Tibial artery (tissue), 4 donors: ENCODE measurements around the gene NLGN1.

Experiments
- DNase-seq, 2 donors: peaks; one replicate each; pipeline ENCODE4 v3.0.0-alpha.2; 2019
- H3K27ac ChIP-seq, 2 donors: fragments of 200-600 bp; sonication (generic) in 1 of 2; 1 replicate in 1 of 2; 2 replicates in 1 of 2; pipeline ENCODE4 v1.5.1; 2018 to 2019; ENCODE audit warnings: mild to moderate bottlenecking in 1 of 2
- H3K27me3 ChIP-seq, 2 donors: fragments of 200-600 bp; sonication (generic) in 1 of 2; one replicate each; pipeline versions ENCODE4 v1.5.1 to v1.6.0; 2016 to 2019
- H3K36me3 ChIP-seq, 3 donors: fragments of 200-600 bp; sonication (generic) in 2 of 3; one replicate each; pipeline ENCODE4 v1.5.1; 2016 to 2019; ENCODE audit warnings: mild to moderate bottlenecking in 2 of 3
- H3K4me1 ChIP-seq, 4 donors: fragments of 200-600 bp; sonication (generic) in 2 of 4; 1 replicate in 3 of 4; 2 replicates in 1 of 4; pipeline ENCODE4 v1.5.1; 2016 to 2019
- H3K4me3 ChIP-seq, 2 donors: fragments of 200-600 bp; sonication (generic) in 1 of 2; 1 replicate in 1 of 2; 2 replicates in 1 of 2; pipeline ENCODE4 v1.5.1; 2018 to 2019; ENCODE audit warnings: mild to moderate bottlenecking in 2 of 2
- H3K9me3 ChIP-seq, 3 donors: fragments of 200-600 bp; sonication (generic) in 1 of 3; one replicate each; pipeline ENCODE4 v1.5.1; 2016 to 2019
- intact Hi-C: fragments of 100-400 bp; cut with DNase I; formaldehyde crosslinking; loops from one replicate; pipeline ENCODE4 v1.15.0; 2023; ENCODE audit warnings: low total_unique reads
- TF ChIP-seq, protein P1 (sequence below), 2 experiments: fragments of 200-600 bp in 1 of 2; fragments of 450-650 bp in 1 of 2; IDR thresholded peaks; one replicate each; pipeline ENCODE4 v1.5.1; 2017 to 2019; ENCODE audit warnings: antibody characterized with exemption in 2 of 2, mild to moderate bottlenecking in 1 of 2, moderate library complexity in 1 of 2

NLGN1 gene

DNA sequence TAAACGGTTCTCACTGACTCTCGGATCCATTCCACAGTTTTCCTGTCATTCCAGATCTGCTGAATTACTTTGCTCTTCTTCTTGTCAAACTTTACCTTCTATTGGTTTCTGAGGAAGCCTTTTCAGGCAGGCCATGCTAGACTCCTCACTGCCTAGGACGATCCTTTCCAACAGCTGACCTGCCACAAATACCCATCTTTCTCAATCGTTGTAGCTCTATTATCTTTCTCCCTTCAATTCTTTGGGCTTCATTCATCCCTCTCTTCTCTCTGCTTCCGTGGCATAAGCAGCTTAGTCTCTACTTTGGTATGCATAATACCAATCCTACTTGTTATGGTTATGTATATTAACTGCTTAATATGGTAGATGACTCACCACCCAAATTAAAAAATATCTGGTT lies 421.8 kb downstream of the NLGN1 start:
- TF ChIP-seq, protein P1, sequence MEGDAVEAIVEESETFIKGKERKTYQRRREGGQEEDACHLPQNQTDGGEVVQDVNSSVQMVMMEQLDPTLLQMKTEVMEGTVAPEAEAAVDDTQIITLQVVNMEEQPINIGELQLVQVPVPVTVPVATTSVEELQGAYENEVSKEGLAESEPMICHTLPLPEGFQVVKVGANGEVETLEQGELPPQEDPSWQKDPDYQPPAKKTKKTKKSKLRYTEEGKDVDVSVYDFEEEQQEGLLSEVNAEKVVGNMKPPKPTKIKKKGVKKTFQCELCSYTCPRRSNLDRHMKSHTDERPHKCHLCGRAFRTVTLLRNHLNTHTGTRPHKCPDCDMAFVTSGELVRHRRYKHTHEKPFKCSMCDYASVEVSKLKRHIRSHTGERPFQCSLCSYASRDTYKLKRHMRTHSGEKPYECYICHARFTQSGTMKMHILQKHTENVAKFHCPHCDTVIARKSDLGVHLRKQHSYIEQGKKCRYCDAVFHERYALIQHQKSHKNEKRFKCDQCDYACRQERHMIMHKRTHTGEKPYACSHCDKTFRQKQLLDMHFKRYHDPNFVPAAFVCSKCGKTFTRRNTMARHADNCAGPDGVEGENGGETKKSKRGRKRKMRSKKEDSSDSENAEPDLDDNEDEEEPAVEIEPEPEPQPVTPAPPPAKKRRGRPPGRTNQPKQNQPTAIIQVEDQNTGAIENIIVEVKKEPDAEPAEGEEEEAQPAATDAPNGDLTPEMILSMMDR (IDR thresholded peaks at IDR 0.05) = no peak
- H3K36me3 ChIP-seq = no peaks in the 10 kb centered on the region
- no peaks in the 10 kb centered on the region for H3K9me3 ChIP-seq
- no peaks in the 10 kb centered on the region for H3K27me3 ChIP-seq
- no peak overlapping the region for H3K4me3 ChIP-seq
- DNase-seq = no peak
- H3K4me1 ChIP-seq = peaks cover 0 to 13% (median 0%) of the 10 kb centered on the region in 4 donors
- intact Hi-C loops = no loop called here
- H3K27ac ChIP-seq = no peak overlapping the region

DNA sequence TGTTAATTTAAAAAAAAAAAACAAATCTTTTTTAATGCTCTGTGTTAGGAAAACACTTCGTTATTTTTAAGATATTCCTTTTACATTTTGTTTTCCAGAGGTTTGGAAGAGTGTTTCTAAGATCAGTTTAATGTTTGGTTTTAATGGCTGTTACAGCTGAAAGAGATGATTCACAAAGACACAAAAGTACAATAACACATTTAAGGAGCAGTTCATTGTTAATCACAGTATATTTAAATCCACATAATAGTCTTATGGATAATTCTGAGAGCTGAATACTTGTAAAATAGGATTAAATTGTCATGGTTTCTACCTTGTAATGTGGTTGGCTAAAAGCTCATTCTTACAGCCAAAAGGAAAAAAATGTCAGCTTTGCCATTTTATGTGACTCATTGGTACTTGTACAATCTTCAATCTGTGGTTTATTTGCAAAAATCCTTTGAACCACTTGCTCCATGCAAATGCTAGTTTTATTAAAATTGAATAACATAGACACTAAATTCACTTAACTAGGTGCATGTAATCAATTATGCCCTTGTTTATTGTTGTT lies 426.4 kb downstream of the NLGN1 start:
- H3K9me3 ChIP-seq = no peaks in the 10 kb centered on the region
- intact Hi-C loops = no loop called here
- H3K36me3 ChIP-seq = no peaks in the 10 kb centered on the region
- TF ChIP-seq, protein P1 (IDR thresholded peaks at IDR 0.05) = no peak
- no peak overlapping the region for H3K27ac ChIP-seq
- peaks cover 0 to 9% (median 0%) of the 10 kb centered on the region in 4 donors for H3K4me1 ChIP-seq
- H3K4me3 ChIP-seq = no peak overlapping the region
- no peaks in the 10 kb centered on the region for H3K27me3 ChIP-seq
- no peak for DNase-seq

DNA sequence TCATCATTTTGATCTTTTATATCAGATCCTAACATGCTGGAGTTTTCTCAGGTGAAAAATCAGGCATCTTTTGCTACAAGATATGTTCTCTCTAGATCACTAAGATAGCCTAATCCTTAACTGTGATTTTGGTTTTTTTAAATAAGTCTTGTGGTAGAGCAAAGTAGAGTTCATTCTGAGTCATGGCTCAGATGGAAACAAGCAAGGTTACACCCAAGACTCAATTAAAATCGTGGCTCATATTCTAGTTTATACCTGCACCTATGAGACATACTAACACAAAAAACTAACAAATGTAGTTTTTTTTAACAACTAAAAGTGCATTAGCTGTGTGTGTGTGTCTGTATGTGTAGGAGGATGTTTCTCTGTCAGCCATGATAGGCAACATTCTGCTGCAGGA lies 428.2 kb downstream of the NLGN1 start:
- no peaks in the 10 kb centered on the region for H3K9me3 ChIP-seq
- DNase-seq = no peak
- no peak overlapping the region for H3K4me3 ChIP-seq
- peaks cover 0 to 7% (median 0%) of the 10 kb centered on the region in 4 donors for H3K4me1 ChIP-seq
- H3K27ac ChIP-seq = no peak overlapping the region
- TF ChIP-seq, protein P1 (IDR thresholded peaks at IDR 0.05) = no peak
- intact Hi-C loops = no loop called here
- H3K27me3 ChIP-seq = no peaks in the 10 kb centered on the region
- no peaks in the 10 kb centered on the region for H3K36me3 ChIP-seq

DNA sequence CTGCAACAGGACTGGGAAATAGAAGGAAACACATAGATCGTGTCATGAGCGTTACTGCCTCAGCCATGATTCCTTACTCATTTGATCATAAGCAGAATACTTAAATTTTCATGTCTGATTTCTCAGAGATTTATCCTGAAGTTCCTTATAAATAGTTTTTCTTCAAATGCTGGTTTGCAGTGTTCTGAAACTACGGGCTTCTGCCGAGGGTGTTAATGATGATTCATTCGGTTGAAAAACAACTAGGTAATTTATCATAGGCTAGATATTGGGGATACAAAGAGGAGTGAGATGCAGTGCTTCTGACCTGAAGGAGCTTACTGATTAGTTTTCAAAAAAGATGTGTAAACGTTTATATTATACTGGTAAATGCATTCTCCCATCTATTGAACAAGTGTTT lies 428.9 kb downstream of the NLGN1 start:
- Histone ChIP-seq H3K27ac (no peak overlapping the region), H3K4me3 (no peak overlapping the region), H3K9me3 (no peaks in the 10 kb centered on the region), H3K36me3 (no peaks in the 10 kb centered on the region), H3K4me1 (peaks cover 0 to 7% (median 0%) of the 10 kb centered on the region in 4 donors), H3K27me3 (no peaks in the 10 kb centered on the region)
- DNase-seq = no peak
- TF ChIP-seq, protein P1 (IDR thresholded peaks at IDR 0.05) = no peak
- intact Hi-C loops = no loop called here

DNA sequence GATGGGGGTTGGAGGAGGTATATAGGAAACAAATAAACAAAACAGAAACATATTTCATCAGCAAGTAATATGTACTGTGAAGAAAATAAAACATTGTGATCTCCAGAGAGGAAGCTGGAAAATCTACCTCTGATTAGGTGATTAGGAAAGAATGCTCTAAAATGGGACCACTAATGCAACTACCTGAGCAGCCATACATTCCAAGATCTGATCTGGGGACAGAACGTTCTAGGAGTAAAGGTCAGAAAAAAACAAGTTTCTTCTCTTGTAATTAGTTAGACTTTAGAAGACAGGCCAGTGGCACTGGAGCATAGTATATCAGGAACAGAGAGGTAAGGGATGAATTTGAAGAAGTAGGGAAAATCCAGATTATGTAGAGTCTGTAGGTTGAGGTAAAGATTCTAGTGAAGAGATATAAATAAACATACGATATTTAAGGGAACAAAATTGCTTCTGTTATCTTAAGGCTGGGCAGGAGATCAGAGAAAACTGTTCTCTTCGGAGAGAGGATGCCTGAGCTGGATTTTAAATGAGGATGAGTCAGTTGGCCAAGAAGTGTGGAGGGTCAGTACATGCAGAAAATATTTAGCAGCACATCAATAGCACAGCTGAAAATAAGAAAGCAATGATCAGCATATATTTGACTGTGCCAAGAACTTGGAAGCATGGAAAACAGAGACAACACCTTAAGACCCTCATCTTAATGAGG lies 429.5 kb downstream of the NLGN1 start:
- TF ChIP-seq, protein P1 (IDR thresholded peaks at IDR 0.05) = no peak
- Histone ChIP-seq H3K4me3 (no peak overlapping the region), H3K27me3 (no peaks in the 10 kb centered on the region), H3K36me3 (no peaks in the 10 kb centered on the region), H3K27ac (no peak overlapping the region), H3K9me3 (no peaks in the 10 kb centered on the region), H3K4me1 (peaks cover 0 to 3% (median 0%) of the 10 kb centered on the region in 4 donors)
- intact Hi-C loops = no loop called here
- no peak for DNase-seq
